Ishikawa (cell line): ENCODE data around the gene EFNA5.

Experiments
- CEBPB ChIP-seq: IDR thresholded peaks from 2 replicates; pipeline ENCODE4 v1.6.1; 2012
- CREB1 ChIP-seq: IDR thresholded peaks from 2 replicates; pipeline ENCODE4 v1.6.1; 2012; ENCODE audit warnings: low read depth
- EGR1 ChIP-seq: IDR thresholded peaks from 2 replicates; pipeline ENCODE4 v1.6.1; 2012
- EP300 ChIP-seq: IDR thresholded peaks from 2 replicates; pipeline ENCODE4 v1.6.1; 2012; ENCODE audit warnings: borderline replicate concordance
- FOXM1 ChIP-seq: IDR thresholded peaks from 2 replicates; pipeline ENCODE4 v1.6.1; 2012; ENCODE audit warnings: low read depth, borderline replicate concordance
- MAX ChIP-seq: IDR thresholded peaks from 2 replicates; pipeline ENCODE4 v1.6.1; 2012
- NFIC ChIP-seq: IDR thresholded peaks from 2 replicates; pipeline ENCODE4 v1.6.1; 2012
- RAD21 ChIP-seq: IDR thresholded peaks from 2 replicates; pipeline ENCODE4 v1.6.1; 2012; ENCODE audit warnings: low read depth
- REST ChIP-seq: IDR thresholded peaks from 2 replicates; pipeline ENCODE4 v1.6.1; 2012; ENCODE audit warnings: low read depth, mild to moderate bottlenecking
- TAF1 ChIP-seq: IDR thresholded peaks from 2 replicates; pipeline ENCODE4 v1.6.1; 2012; ENCODE audit warnings: low read depth, mild to moderate bottlenecking
- TCF12 ChIP-seq: IDR thresholded peaks from 2 replicates; pipeline ENCODE4 v1.6.1; 2012; ENCODE audit warnings: low read depth
- TEAD4 ChIP-seq: IDR thresholded peaks from 2 replicates; pipeline ENCODE4 v1.6.1; 2012
- USF1 ChIP-seq: IDR thresholded peaks from 2 replicates; pipeline ENCODE4 v1.6.1; 2012
- YY1 ChIP-seq: IDR thresholded peaks from 2 replicates; pipeline ENCODE4 v1.6.1; 2012; ENCODE audit warnings: low read depth
- ZBTB7A ChIP-seq: IDR thresholded peaks from 2 replicates; pipeline ENCODE4 v1.6.1; 2012; ENCODE audit warnings: low read depth

Gene EFNA5

GRCh38 chr5:107687404-107687803, 16.7 kb upstream of the EFNA5 start:
- TF ChIP-seq CREB1: no peak
- no peak for TF ChIP-seq NFIC
- no peak for TF ChIP-seq ZBTB7A
- TF ChIP-seq EGR1: no peak
- TF ChIP-seq TAF1: no peak
- no peak for TF ChIP-seq USF1
- TF ChIP-seq REST: no peak
- no peak for TF ChIP-seq MAX
- no peak for TF ChIP-seq RAD21
- no peak for TF ChIP-seq CEBPB
- no peak for TF ChIP-seq TEAD4
- no peak for TF ChIP-seq TCF12
- TF ChIP-seq YY1: no peak
- no peak for TF ChIP-seq EP300
- TF ChIP-seq FOXM1: no peak

- no peak for TF ChIP-seq REST
- no peak for TF ChIP-seq MAX
- TF ChIP-seq USF1: no peak
- no peak for TF ChIP-seq EGR1
- TF ChIP-seq TEAD4: no peak
- no peak for TF ChIP-seq NFIC
Measured at GRCh38 chr5:107682533-107682932, 11.8 kb upstream of the EFNA5 start.

- TF ChIP-seq EP300 (no peak), EGR1 (no peak), YY1 (no peak), USF1 (no peak), TEAD4 (no peak), CREB1 (no peak), NFIC (no peak)
Measured at GRCh38 chr5:107680799-107681198, 10.1 kb upstream of the EFNA5 start.

GRCh38 chr5:107680099-107680498, 9.4 kb upstream of the EFNA5 start:
- TF ChIP-seq EGR1 (no peak), YY1 (no peak), USF1 (no peak), RAD21 (no peak), TEAD4 (no peak), FOXM1 (no peak), ZBTB7A (no peak), MAX (no peak), NFIC (no peak)

GRCh38 chr5:107676702-107677101, 6.0 kb upstream of the EFNA5 start:
- TF ChIP-seq REST: no peak
- no peak for TF ChIP-seq RAD21
- no peak for TF ChIP-seq TAF1
- TF ChIP-seq CREB1: no peak
- TF ChIP-seq USF1: no peak
